ENCODE measurements around the gene GRIFIN. TPM values are rescaled to one million over a fixed set of nuclear protein-coding genes. Genes with fewer than 3 reads are reported as not detected.

Gene GRIFIN
- polyA plus RNA-seq, 1 donor (not counting 4 experiments of a cell fraction or from before 2014, with no cell fraction given), result not detected

DNA sequence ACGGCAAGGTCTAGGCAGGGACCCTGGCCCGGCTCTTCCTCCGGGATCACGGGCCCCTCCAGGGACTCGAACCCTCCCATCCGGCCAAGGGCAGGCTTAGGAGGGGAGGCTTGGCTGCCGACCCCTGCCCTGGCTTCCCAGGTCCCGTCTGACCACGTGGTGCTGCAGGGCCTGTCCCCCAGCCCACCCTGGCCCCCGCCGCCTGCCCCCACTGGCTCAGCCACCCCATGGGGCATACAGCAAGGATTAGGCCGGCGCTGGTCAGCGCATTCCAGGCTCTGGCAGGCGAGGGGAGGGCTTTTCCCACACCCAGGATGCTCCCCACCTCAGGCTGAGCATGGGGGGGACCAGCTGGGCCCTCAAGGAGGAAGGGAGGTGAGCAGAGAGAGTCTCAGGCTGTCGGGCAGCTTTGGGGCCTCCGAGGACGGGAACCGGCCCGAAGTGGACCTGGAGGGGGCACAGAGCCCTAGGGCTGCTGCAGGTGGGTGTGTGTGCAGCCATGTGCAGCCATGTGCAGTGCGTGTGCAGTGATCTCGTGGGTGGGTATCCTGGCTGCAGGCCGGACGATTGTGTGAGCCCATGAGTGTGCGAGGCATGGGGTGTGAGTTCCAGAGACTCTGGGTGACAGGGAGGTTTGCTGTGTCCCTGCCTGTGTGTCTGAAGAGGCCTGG is 713 bp upstream of the GRIFIN start:
- Histone ChIP-seq H3K9me3 (ENCODE audit: control insufficient read depth, low read depth, low read length) (no peaks in the 10 kb centered on the region), H3K4me3 (ENCODE audit: control insufficient read depth in 2 of 3, extremely low read depth in 1 of 3, insufficient read depth in 2 of 3, low read depth in 1 of 3, low read length in 3 of 3) (no peak overlapping the region), H4K20me1 (ENCODE audit: control insufficient read depth, extremely low read depth, insufficient read depth, low read length) (no peaks in the 10 kb centered on the region), H3K4me2 (ENCODE audit: control insufficient read depth, extremely low read depth, insufficient read depth, low read depth, low read length) (no peak overlapping the region), H3K27ac (ENCODE audit: control insufficient read depth, insufficient read depth, low read length) (no peak overlapping the region), H3K4me1 (ENCODE audit: control insufficient read depth, extremely low read depth, insufficient read depth, low read length) (no peaks in the 10 kb centered on the region), H3K36me3 (ENCODE audit: control insufficient read depth in 2 of 2, extremely low read depth in 1 of 2, insufficient read depth in 2 of 2, low read length in 2 of 2) (no peaks in the 10 kb centered on the region), H3K9ac (ENCODE audit: control insufficient read depth, extremely low read depth, insufficient read depth, low read length) (no peak overlapping the region), H2AFZ (ENCODE audit: control insufficient read depth, low read length) (no peak overlapping the region), H3K79me2 (ENCODE audit: control insufficient read depth, insufficient read depth, low read length) (no peaks in the 10 kb centered on the region), H3K27me3 (ENCODE audit: control insufficient read depth, extremely low read depth, insufficient read depth, low read length) (peaks cover 19% of the 10 kb centered on the region), H3K9me1 (ENCODE audit: control insufficient read depth, extremely low read depth, insufficient read depth, low read length) (no peaks in the 10 kb centered on the region)
- no peak for TF ChIP-seq EZH2 (IDR thresholded peaks at IDR 0.05; ENCODE audit: low read length)
- TF ChIP-seq, protein P1, sequence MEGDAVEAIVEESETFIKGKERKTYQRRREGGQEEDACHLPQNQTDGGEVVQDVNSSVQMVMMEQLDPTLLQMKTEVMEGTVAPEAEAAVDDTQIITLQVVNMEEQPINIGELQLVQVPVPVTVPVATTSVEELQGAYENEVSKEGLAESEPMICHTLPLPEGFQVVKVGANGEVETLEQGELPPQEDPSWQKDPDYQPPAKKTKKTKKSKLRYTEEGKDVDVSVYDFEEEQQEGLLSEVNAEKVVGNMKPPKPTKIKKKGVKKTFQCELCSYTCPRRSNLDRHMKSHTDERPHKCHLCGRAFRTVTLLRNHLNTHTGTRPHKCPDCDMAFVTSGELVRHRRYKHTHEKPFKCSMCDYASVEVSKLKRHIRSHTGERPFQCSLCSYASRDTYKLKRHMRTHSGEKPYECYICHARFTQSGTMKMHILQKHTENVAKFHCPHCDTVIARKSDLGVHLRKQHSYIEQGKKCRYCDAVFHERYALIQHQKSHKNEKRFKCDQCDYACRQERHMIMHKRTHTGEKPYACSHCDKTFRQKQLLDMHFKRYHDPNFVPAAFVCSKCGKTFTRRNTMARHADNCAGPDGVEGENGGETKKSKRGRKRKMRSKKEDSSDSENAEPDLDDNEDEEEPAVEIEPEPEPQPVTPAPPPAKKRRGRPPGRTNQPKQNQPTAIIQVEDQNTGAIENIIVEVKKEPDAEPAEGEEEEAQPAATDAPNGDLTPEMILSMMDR (optimal IDR thresholded peaks at IDR 0.05 in 1 of 3, IDR thresholded peaks at IDR 0.05 in 1 of 3, conservative IDR thresholded peaks at IDR 0.05 in 1 of 3; ENCODE audit: extremely low read depth in 1 of 3, insufficient read depth in 2 of 3, low read length in 3 of 3), result no peak
- FAIRE-seq, result no peak
- no peak for DNase-seq (ENCODE audit: low read depth, low spot score)
- dilution Hi-C loops (cut with MboI; ENCODE audit: extremely low pct_ligation_motif_present, low sequenced_read_pairs), result no loop called here

DNA sequence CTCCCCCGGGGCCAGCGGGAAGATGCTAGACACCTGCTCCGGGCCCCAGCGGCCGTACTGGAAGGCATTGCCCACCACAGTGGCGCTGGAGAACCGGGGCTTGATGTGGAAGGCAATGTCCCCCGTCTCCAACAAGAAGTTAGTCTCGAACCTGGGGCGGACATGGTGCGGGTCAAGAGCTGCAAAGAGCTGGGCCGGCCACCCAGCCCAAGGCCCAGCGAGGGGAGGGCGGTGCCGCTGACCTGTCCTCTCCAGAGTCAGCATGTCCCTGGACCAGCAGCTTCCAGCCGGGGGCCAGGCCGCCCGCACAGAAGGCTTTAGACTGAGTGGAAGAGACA is 551 bp downstream of the GRIFIN start:
- H3K9ac ChIP-seq (ENCODE audit: control insufficient read depth, extremely low read depth, insufficient read depth, low read length), result no peak overlapping the region
- no peak overlapping the region for H2AFZ ChIP-seq (ENCODE audit: control insufficient read depth, low read length)
- FAIRE-seq, result no peak
- dilution Hi-C loops (cut with MboI; ENCODE audit: extremely low pct_ligation_motif_present, low sequenced_read_pairs), result no loop called here
- no peaks in the 10 kb centered on the region for H3K79me2 ChIP-seq (ENCODE audit: control insufficient read depth, insufficient read depth, low read length)
- H4K20me1 ChIP-seq (ENCODE audit: control insufficient read depth, extremely low read depth, insufficient read depth, low read length), result no peaks in the 10 kb centered on the region
- no peak overlapping the region for H3K4me2 ChIP-seq (ENCODE audit: control insufficient read depth, extremely low read depth, insufficient read depth, low read depth, low read length)
- peaks cover 19% of the 10 kb centered on the region for H3K27me3 ChIP-seq (ENCODE audit: control insufficient read depth, extremely low read depth, insufficient read depth, low read length)
- H3K9me1 ChIP-seq (ENCODE audit: control insufficient read depth, extremely low read depth, insufficient read depth, low read length), result no peaks in the 10 kb centered on the region
- DNase-seq (ENCODE audit: low read depth, low spot score), result no peak
- no peaks in the 10 kb centered on the region for H3K36me3 ChIP-seq (ENCODE audit: control insufficient read depth in 2 of 2, extremely low read depth in 1 of 2, insufficient read depth in 2 of 2, low read length in 2 of 2)
- H3K4me1 ChIP-seq (ENCODE audit: control insufficient read depth, extremely low read depth, insufficient read depth, low read length), result peaks cover 9% of the 10 kb centered on the region
- TF ChIP-seq, protein P1 (optimal IDR thresholded peaks at IDR 0.05 in 1 of 3, IDR thresholded peaks at IDR 0.05 in 1 of 3, conservative IDR thresholded peaks at IDR 0.05 in 1 of 3; ENCODE audit: extremely low read depth in 1 of 3, insufficient read depth in 2 of 3, low read length in 3 of 3), result no peak
- TF ChIP-seq EZH2 (IDR thresholded peaks at IDR 0.05; ENCODE audit: low read length), result no peak
- H3K9me3 ChIP-seq (ENCODE audit: control insufficient read depth, low read depth, low read length), result no peaks in the 10 kb centered on the region
- H3K4me3 ChIP-seq (ENCODE audit: control insufficient read depth in 2 of 3, extremely low read depth in 1 of 3, insufficient read depth in 2 of 3, low read depth in 1 of 3, low read length in 3 of 3), result no peak overlapping the region
- no peak overlapping the region for H3K27ac ChIP-seq (ENCODE audit: control insufficient read depth, insufficient read depth, low read length)
